ENCODE data around the gene SLK.

SLK gene

GRCh38 chr10:103941801-103942200, 25.1 kb upstream of the SLK start:
- no peak for DNase-seq (ENCODE audit: low spot score)

- peak; percentile 62 for DNase-seq (ENCODE audit: low spot score)
These were observed 24.1 kb upstream of the SLK start for GRCh38 chr10:103942866-103943265.

GRCh38 chr10:103947799-103948516, 19.0 kb upstream of the SLK start:
- DNase-seq (ENCODE audit: low spot score) = no peak

- no peak for DNase-seq (ENCODE audit: low spot score)
These were observed 17.2 kb upstream of the SLK start for GRCh38 chr10:103949728-103950127.

GRCh38 chr10:103951183-103951582, 15.8 kb upstream of the SLK start:
- no peak for DNase-seq (ENCODE audit: low spot score)

GRCh38 chr10:103951942-103952341, 15.0 kb upstream of the SLK start:
- no peak for DNase-seq (ENCODE audit: low spot score)

GRCh38 chr10:103954543-103954942, 12.4 kb upstream of the SLK start:
- DNase-seq (ENCODE audit: low spot score) = no peak

GRCh38 chr10:103958996-103959395, 7.9 kb upstream of the SLK start:
- DNase-seq (ENCODE audit: low spot score) = no peak

GRCh38 chr10:103960103-103960502, 6.8 kb upstream of the SLK start:
- no peak for DNase-seq (ENCODE audit: low spot score)

- DNase-seq (ENCODE audit: low spot score) = peak; percentile 55
These were observed 620 bp downstream of the SLK start for GRCh38 chr10:103967448-103968071.

- DNase-seq (ENCODE audit: low spot score) = no peak
These were observed 1.8 kb downstream of the SLK start for GRCh38 chr10:103968441-103969391.

GRCh38 chr10:103969436-103969835, 2.5 kb downstream of the SLK start:
- DNase-seq (ENCODE audit: low spot score) = peak; percentile 38

- DNase-seq (ENCODE audit: low spot score) = no peak
These were observed 3.1 kb downstream of the SLK start for GRCh38 chr10:103969857-103970627.

GRCh38 chr10:103975169-103975568, 8.2 kb downstream of the SLK start:
- no peak for DNase-seq (ENCODE audit: low spot score)

- no peak for DNase-seq (ENCODE audit: low spot score)
These were observed 10.3 kb downstream of the SLK start for GRCh38 chr10:103977204-103977603.

GRCh38 chr10:103979530-103979929, 12.6 kb downstream of the SLK start:
- no peak for DNase-seq (ENCODE audit: low spot score)

- DNase-seq (ENCODE audit: low spot score) = no peak
These were observed 13.5 kb downstream of the SLK start for GRCh38 chr10:103980288-103980906.

- peak; percentile 67 for DNase-seq (ENCODE audit: low spot score)
These were observed 15.7 kb downstream of the SLK start for GRCh38 chr10:103982639-103983038.

- no peak for DNase-seq (ENCODE audit: low spot score)
These were observed 16.5 kb downstream of the SLK start for GRCh38 chr10:103983367-103983911.

GRCh38 chr10:103985726-103986125, 18.8 kb downstream of the SLK start:
- DNase-seq (ENCODE audit: low spot score) = no peak

- DNase-seq (ENCODE audit: low spot score) = no peak
These were observed 19.4 kb downstream of the SLK start for GRCh38 chr10:103986360-103986759.
